Fibroblast of peridontal ligament (primary cell): ENCODE results near the gene COX6A2.
A peak's percentile ranks its signal among the peaks of the same experiment; 100 is the strongest.

Experiments
- DNase-seq: peaks from one replicate; pipeline ENCODE4 v3.0.0-alpha.2; 2010; ENCODE audit errors: extremely low read depth

Gene COX6A2

DNA sequence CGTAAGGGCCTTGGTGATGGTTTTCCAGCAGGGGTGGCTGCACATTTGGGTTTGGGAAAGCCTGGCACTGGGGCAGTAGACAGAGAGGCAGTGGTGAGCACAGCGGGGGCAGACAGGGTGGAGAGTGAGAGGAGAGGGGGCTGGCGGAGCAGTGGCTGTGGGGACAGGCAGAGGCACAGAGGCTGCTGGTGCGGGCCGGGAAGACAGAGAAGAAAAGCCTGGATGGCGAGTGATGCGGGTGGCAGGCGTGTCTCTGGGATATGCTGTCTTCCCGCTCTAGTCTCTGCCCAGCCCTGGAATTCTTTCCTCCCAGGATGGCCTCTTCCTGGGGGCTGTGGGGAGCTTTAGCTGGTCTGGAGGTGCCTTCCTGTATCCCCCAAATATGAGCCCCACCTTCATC is 18.1 kb downstream of the COX6A2 start:
- DNase-seq: no peak

DNA sequence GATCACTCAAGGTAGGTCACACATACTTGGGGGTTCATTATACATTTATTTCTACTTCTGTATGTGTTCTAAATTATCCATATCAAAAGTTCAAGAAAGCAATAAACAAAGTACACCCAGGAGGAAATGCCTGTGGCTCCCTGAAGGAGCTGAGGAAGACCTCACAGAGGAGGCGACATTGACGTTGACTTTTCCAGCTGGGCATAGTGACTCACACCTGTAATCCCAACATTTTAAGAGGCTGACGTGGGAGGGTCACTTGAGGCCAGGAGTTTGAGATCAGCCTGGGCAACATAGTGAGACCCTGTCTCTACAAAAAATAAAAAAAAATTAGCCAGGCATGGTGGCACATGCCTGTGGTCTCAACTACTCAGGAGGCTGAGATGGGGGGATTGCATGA is 18.7 kb downstream of the COX6A2 start:
- no peak for DNase-seq

DNA sequence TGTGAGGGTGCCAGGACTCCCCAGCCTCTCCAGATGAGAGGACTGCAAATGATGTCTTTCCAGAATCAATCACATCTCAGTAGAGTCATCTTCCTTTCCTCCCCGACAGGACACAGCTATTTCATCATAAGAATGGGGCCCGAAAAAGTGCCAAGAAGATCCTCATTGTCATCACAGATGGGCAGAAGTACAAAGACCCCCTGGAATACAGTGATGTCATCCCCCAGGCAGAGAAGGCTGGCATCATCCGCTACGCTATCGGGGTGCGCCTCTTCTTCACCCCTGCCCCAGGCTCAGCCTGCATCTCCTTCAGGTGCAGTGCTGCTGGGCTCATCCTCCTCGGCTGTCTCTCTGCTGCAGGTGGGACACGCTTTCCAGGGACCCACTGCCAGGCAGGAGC is 20.8 kb downstream of the COX6A2 start:
- no peak for DNase-seq

DNA sequence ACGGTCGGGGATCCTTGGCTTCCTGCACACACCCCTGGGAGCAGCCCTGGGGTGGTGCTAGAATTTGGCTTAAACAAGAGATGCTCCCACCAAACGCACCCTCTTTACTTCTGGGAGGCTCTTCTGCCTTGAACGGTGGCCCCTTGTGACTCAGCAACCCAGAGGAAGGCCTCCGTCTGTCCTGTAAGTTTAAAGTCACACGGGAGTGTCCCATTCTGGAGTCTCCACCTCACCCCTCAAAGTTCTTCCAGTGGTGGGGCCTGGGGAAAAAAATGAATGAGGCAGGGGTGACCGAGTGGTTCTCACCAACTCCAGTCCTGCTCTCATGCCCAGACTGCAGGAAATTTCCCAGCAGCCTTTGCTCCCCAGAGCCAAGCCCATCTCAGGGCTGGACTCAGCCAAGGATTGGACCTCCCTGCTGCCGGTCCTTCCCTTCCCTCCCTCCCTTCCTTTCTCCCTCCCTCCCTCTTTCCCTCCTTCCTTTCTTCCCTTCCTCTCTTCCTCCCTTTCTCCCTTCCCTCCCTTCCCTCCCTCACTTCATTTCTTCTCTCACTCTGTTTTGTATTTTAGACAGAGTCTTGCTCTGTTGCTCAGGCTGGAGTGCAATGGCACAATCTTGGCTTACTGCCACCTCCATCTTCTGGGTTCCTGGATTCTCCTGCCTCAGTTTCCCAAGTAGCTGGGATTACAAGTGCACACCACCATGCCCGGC is 23.7 kb downstream of the COX6A2 start:
- no peak for DNase-seq

DNA sequence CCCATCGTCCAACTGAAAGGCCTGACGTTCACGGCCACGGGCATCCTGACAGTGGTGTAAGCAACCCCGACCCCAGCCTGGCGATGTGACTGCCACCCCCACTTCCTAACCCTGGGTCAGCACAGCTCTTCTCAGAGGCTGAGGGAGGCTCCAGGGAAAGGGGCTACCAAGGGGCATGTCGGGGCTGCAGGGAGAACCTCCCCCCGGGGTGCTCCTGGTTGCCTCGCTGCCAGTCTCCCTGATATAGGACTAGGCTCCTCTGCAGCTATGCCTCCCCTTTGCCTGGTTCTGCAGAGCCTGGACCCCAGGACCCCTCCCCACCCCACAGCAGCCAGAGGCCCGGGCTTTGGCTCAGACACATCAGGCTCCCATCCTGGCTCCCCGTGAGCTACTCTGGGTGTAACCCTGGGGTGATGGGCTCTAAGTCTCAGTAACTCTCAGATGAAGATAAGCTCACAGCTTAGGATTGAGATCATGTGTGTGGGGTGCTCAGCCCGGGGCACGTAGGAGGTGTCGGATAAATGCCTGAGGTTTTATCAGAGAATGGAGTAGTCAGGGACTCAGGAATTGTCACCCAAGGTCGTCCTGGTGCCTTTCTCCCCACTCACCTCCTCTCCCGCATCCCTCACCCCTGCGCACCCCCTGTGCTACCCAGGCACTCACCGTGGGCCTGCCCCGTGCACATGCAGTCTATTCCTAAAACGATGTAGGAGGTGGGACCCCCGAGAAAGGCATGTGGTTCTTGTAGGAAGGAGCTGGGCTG is 24.4 kb downstream of the COX6A2 start:
- no peak for DNase-seq

DNA sequence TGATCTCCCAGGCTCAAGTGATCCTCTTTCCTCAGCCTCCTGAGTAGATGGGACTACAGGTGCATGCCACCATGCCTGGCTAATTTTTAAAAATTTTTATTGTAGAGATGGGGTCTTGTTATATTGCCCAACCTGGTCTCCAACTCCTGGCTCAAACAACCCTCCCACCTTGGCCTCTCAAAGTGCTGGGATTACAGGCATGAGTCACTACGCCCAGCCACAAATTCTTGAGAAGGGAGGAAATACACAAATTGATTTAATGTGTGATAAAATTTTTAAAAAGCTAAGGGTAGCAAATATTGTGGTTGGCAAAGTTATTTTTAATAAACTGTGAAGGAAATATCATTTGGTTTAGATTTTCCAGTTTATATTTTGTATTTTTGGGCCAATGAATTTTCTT is 25.5 kb downstream of the COX6A2 start:
- no peak for DNase-seq

DNA sequence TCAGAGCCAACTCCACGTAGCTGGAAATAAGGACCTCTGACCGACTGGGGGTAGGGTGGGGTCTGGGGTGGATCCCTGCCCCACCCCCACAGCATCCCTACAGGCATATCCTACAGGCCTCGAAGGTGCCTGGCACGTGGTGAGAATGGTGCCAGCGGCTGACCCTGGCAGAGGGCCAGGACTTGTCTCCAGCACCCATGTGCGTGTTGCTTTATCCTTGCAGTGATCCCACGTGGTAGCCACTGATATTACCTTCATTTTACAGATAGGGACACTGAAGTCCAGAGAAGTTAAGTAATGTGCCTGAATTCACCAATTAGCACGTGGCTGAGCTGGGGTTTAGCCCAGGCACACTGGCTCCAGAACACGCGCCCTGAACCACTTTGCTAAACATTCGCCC is 26.7 kb downstream of the COX6A2 start:
- no peak for DNase-seq

DNA sequence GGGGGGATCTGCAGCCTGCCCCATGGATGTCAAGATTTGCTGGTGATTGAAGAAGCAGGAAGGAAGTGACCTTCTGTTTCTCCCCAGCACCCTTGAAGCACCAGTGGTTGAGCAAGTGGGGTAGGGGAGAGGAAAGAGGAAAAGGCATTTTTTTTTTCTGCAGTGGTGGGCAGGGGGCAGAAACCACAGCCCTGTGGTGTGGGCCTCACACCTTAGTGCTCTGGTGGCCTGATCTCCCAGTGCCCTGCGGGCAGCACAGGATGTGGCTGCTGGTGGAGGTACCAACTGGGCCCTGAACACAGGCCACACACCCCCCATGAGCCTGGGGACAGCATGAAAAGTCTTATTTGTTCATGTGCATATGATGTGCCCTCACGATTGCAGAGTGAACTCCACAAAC is 28.0 kb downstream of the COX6A2 start:
- DNase-seq: no peak

DNA sequence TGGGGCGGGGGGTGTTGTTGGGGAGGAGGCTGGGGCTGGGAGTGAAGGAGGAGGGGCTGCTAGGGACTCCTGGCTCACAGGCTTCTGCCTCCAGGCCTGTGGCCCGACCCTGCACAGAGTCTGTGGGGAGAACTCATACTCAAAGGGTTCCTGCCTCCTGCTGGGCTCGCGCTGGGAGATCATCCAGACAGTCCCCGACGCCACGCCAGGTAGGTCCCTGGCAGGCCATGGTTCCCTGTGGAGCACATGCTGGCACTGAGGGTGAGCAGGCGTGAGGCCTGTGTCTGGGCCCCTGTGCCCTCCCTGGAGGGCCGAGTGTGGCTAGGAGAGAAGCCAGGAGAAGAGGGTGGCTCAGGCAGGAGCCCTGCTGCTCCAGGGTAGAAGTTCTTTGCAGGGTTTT is 30.5 kb downstream of the COX6A2 start:
- no peak for DNase-seq

DNA sequence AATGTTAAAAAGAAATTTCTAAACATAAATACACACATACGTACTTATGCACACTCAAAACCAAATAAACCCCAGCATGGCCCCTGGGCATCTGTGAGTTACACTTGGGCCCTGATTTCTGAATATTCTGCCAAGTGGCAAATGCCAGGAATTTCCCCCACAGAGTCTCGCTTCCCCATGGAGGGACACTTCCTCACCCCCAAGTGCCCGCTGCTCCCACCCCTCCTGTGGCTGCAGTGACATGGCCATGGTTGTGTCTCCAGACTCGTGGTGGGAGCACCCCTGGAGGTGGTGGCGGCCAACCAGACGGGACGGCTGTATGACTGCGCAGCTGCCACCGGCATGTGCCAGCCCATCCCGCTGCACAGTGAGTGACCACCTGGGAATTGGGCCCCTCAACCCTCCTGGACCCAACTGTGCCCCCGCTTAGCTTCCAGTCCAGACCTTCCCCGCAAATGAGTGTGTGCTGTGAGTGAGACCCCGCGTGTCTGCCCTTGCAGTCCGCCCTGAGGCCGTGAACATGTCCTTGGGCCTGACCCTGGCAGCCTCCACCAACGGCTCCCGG is 31.0 kb downstream of the COX6A2 start:
- no peak for DNase-seq

DNA sequence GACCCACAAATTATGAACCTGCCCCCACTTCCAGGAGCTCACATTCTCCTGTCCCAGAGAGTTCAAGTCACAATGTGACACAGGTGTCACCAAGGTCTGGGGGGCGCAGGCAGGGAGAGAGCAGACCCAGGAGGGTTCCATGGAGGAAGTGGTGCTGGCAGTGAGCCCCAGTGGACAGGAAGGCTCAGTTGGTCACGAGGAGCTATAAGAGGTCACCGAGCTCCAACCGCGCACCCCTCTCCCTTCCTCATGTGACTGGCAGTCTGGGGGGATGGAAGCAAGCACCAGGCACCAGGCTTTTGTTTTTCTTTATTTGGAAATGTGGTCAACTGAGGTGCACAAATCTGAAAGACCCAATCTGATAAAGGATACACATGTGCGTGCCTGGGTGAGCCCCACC is 32.5 kb downstream of the COX6A2 start:
- DNase-seq: no peak

DNA sequence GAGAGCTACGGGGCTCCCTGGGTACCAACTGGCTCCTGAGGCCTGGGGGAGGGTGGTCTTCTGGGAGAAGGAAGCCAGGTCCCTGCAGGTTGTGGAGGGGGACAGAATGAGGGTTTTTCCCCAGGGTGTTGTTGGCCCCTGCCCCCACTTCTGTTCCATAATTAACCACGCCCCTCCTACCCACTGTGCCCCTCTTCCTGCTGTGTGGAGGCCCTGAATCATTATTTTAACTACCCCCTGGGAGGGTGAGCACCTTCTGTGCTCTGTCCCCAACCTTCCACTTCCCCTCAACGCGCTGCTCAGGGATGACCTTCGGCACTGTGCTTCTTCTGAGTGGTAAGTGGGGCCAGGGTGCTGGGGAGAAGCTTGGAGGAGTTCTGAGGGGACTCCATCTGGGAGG is 35.1 kb downstream of the COX6A2 start, which contains the start of gene ITGAD:
TSS of gene ITGAD (plus strand) at position 280 of the 400 bp plus-strand sequence. CDS start at position 306, 26 bp downstream.
- DNase-seq: no peak

DNA sequence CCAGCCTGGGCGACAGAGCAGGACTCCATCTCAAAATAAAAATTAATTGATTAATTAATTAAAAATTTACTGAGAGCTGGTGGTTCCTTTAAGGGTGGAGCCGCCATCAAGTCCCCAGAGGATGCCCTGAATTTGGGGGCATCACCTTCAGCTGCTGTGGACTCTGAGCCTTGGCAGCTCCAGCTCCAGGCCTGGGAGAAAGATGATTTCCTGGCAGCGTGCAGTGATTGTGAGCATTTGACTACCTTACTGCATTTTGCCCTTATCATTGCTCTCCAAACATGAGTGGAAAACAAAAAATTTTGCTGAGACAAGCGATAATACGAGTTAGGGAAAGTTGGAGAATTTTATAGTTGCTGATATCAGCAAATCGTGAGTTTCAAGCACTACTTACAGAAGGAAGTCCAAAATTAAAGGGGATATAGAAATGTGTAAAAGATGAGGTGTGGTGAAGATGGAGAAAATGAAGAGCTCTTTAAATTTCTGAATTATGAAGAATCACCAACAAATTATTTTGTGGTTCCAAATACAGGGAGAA is 37.6 kb downstream of the COX6A2 start:
- DNase-seq: no peak

DNA sequence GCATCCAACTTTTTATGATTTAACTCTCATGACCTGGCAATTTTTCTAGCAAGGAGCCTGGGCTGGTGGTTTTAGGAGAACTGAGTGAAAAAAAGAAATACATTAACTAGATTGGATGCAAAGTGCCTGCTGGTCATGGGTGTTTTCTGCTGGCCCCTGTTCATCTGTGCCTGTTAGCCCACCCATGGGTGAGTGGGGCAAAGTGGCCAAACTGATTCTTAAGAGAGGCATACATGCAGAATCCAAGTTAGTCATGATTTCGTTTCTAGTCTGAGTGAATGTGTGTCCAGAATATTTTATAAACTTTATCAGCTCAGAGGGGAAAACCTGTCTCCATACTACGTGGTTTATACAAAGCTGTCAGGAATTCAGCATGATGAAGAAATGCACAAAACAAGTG is 39.6 kb downstream of the COX6A2 start:
- DNase-seq: no peak

DNA sequence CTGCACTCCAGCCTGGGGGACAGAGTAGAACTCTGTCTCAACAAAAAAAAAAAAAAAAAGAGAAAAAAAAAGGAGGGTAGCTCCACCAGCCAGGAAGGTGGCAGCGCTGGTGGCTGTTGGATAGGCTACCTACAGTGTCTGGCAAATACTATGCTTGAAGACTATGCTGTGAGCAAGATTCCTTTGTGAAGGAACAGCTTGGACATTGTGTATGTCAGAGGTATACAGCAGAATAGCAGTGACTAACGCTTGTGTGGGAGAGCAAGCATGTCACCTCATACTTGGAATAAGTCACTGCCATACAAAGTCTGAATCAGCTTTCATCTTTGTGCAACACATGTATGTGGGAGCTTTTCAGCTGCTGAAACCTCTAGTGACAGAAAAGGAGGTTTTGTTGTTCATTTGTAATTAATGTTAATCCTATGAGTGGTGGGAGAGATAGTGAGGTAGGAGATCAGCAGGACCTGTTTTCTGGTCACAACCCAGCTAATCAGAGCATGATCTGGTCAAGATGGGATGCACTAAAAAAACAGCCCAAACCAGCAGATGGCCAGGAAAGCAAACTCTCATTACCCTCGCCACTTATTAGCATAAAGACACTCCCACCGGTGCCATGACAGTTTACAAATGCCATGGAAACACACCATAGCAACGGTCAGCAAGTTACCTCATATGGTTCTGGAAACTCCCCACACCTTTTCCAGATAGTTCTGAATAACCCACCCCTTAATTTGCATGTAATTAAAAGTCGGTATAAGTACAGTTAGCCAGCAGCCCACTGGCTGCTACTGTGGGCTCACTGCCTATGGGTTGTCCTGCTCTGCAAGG is 41.8 kb downstream of the COX6A2 start:
- no peak for DNase-seq

DNA sequence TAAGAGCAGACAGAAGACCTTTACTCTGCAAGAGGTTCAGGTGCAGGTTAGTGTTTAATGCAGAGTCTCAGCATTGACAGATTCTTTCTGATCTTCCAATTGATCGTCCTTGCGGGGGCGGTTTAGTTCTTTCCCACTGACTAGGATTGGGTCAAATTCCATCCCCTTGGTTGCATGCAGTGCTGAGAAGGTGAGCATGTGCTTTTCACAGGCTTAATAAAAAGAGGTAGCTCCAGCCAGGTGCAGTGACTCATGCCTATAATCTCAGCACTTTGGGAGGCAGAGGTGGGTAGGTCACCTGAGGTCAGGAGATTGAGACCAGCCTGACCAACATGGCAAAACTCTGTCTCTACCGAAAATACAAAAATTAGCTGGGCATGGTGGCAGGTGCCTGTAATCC is 42.5 kb downstream of the COX6A2 start:
- DNase-seq: no peak

DNA sequence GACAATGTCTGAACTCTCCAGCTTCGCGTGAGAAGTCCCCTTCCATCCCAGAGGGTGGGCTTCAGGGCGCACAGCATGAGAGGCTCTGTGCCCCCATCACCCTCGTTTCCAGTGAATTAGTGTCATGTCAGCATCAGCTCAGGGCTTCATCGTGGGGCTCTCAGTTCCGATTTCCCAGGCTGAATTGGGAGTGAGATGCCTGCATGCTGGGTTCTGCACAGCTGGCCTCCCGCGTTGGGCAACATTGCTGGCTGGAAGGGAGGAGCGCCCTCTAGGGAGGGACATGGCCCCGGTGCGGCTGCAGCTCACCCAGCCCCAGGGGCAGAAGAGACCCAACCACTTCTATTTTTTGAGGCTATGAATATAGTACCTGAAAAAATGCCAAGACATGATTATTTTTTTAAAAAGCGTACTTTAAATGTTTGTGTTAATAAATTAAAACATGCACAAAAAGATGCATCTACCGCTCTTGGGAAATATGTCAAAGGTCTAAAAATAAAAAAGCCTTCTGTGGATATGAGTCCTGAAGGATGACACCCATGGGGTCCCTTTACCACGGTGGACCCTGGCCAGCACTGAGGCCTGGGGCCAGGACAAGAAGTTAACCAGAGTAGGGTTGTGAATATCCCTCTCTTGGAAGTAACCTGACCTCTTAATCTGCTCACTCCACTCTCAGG is 45.5 kb downstream of the COX6A2 start:
- DNase-seq: peak; percentile 15

DNA sequence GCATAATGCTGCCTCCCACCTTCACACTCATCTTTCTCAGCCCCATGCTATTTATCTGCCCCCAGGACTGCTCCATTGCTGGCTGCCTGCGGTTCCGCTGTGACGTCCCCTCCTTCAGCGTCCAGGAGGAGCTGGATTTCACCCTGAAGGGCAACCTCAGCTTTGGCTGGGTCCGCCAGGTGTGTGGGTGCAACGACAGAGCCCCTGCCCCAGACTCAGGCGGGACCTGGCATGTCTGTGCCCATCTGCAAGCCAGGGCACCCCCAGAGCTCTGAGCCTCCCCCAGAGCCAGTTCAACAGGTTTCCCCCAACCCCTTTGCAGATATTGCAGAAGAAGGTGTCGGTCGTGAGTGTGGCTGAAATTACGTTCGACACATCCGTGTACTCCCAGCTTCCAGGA is 48.0 kb downstream of the COX6A2 start:
- DNase-seq: no peak
